DMS79 treated with DMSO at 0.1 percent for 48 hours (cell line): ENCODE measurements around the gene POLE2.
"Not testable (repeated sequence)": the region's sequence is repeated elsewhere in the genome, so short reads cannot be mapped to it uniquely, and the experiment has no call there.

Experiments
- DNase-seq: peaks from one replicate; lab custom pipeline; 2025; lab: John Stamatoyannopoulos, UW

Gene POLE2

DNA sequence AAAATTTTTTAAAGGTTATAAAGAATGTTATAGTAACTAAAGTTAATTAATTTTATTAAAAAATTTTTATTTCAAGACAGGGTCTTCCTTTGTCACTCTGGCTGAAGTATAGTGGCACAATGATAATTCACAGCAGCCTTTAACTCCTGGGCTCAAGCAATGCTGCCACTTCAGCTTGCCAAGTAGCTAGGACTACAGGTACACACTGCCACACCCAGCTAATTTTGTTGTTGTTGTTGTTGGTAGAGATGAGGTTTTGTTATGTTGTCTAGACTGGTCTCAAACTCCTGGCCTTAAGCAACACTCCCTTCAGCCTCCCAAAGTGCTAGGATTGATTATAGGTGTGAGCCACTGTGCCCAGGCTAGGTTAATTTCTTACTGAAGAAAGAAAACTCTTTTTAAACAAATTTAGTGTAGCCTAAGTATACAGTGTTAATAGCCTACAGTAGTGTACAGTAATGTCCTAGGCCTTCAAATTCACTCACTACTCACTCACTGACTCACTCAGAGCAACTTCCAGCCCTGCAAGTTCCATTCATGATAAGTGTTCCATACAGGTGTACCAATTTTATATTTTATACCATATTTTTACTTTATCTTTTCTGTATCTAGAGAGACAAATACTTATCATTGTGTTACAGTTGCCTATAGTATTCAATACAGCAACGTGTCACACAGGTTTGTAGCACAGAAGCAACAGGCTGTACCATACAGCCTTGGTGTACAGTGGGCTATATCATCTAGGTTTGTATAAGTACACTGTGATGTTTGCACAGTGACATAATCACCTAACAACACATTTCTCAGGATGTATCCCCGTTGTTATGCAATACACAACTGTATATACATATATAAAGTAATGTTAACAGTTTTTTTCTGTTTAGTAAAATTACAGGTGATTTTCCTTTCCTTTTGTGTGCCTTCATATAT, 28.2 kb downstream of the POLE2 start:
- DNase-seq, result no peak

DNA sequence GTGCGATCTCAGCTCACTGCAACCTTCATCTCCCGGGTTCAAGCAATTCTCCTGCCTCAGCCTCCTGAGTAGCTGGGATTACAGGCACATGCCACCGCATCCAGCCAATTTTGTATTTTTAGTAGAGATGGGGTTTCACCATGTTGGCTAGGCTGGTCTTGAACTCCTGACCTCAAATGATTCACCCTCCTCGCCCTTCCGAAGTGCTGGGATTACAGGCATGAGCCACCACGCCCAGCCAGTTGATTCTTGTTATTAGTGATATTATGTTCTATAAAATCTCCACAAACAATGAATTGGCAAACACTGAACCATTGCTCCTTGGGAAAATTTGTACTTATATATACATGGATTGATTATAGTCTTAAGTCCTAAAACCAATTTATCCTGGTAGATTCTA, 30.5 kb downstream of the POLE2 start:
- DNase-seq, result not testable (repeated sequence)

DNA sequence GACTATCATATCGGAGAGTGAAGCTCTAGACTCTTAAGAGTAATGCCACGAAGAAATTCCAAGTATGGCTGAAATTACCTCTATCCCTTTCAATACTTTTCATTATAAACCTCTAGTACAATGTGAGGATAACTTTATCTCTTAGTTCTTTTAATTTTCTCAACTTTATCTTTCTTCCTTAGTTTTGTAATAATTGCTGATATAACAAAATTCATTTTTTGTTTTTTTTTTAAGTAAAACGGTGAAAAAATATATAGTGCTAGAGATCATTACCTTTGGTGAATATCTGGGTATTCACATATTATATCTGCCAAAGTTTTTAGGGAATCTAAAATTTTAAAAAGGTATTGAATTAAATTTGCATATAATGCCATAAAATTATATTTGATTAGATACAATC, 33.5 kb downstream of the POLE2 start:
- no peak for DNase-seq

GRCh38 chr14:49653508-49653907, 34.5 kb downstream of the POLE2 start:
- DNase-seq, result no peak

- DNase-seq, result no peak
These were observed 45.9 kb downstream of the POLE2 start for GRCh38 chr14:49642163-49642562.

GRCh38 chr14:49641697-49642129, 46.3 kb downstream of the POLE2 start:
- no peak for DNase-seq

DNA sequence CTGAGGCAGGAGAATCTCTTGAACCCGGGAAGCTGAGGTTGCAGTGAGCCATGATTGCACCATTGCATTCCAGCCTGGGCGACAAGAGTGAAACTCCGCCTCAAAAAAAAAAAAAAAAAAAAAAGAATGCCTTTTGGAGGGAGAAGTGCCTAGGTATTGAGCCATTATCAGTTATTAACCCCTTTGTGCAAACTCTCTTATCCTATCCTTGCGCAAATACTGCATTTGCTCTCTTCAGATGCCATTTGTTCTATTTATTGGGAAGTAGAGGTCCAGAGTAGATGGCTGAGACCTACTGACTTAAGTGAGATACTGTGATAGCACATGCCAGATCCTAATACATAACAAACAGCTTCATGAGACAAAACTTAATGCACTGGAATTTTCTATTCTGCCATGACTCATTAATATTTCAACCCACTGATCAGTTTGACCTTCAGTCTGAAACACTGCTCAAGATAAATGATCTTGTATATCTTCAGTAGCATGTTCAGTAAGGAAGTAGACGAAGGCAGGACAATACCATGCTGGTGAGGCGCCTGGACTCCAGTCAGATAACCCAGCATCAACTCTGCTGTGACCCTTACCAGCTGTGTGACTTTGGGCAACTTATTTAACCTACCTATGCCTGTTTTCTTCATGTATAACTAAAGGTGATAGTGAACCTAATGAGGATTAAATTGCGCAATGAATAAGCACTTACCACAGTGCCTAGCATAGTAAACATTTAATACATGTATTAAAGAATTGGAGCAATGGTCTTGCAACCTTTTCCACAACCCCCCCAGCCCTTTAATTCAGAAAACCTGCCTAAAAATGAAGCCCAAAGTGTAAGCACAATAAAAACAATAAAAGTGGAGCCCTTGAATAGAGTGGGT, 47.2 kb downstream of the POLE2 start:
- DNase-seq, result no peak

- DNase-seq, result no peak
These were observed 50.4 kb downstream of the POLE2 start for GRCh38 chr14:49637534-49638078.

GRCh38 chr14:49636866-49637265, 51.1 kb downstream of the POLE2 start:
- DNase-seq, result no peak

DNA sequence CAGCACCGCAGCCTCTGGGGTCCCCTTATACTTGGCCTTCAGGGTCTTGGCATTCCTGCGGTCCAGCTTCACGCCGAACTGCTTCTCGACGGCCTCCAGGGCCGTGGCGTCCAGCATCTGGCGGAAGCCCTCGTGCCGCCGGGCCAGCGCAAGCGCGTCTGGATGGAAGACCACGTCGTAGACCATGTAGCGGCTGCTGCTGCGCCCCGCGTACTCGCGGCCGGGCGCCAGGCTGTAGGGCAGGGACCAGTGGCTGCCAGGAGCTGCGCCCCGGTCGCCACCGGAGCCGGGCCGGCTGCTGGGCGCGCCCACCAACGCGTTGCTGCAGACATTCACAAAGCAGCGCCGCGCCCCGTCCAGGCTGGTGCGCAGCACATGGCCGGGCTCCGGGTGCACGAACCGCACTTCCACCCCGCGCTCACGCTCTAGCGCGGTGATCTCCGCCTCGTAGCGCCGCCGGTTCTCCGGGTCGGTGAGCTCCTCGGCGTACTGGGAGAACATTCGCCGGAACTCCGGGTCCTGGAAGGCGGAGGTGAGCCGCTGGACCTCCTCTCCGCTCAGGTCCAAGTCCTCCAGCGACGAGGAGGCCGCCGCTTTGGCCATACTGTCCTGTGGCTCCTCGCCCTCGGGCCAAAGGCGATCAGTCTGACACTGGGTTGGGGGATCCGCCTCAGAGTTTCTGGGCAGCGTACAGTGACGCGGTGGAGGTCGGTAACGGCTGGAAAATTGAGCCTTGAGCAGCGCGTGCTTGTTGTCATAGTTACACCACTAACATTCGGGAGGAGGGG, 53.3 kb downstream of the POLE2 start, which contains the start of gene DNAAF2:
Gene DNAAF2 (minus strand): TSS at position 698 of the 788 bp plus-strand sequence. CDS start 95 bp downstream, at position 603.
- DNase-seq, result peak; percentile 69

DNA sequence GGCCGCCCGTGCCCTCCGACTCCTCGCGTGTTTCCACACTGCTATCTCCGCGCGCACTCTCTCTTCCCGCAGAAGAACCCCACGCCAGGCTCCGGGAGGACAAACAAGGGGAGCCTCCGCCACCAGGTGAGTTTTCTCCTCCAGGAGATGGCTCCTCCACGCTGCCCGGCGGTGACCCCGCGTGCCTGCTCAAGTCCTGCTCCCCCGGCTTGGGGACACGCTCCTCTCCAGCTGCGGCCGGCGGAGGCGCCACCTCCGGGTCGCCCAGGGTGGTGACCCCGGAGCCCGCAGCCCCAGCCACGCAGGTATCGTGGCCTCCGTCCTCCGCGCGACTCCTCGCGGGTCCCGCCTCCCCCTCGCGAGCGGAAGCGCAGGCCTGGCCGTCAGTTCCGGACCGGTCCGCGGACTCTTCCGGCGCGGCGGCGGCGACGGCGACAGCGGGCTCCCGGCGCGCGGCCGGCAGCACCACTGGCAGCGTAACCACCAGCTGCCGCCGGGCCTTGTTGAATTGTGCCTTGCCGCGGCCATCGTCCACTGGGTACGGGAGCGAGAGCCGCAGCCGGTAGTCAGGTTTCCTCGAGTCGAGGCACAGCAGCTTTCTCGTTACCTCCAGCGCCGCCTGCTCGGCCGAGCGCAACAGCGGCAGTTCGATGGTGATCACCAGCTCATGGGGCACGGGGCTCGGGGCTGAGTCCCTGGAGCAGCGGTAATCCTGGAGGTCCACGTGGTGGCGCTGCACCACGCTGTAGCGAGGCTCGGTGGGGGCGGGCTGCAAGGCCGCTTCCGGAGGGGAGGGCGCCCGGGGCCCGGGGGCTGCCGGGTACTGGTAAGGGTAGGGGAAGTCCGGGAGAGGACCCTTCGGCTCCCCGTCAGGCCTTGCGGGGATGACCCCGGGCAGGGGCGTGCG, 54.1 kb downstream of the POLE2 start:
- DNase-seq, result peak; percentile 96

DNA sequence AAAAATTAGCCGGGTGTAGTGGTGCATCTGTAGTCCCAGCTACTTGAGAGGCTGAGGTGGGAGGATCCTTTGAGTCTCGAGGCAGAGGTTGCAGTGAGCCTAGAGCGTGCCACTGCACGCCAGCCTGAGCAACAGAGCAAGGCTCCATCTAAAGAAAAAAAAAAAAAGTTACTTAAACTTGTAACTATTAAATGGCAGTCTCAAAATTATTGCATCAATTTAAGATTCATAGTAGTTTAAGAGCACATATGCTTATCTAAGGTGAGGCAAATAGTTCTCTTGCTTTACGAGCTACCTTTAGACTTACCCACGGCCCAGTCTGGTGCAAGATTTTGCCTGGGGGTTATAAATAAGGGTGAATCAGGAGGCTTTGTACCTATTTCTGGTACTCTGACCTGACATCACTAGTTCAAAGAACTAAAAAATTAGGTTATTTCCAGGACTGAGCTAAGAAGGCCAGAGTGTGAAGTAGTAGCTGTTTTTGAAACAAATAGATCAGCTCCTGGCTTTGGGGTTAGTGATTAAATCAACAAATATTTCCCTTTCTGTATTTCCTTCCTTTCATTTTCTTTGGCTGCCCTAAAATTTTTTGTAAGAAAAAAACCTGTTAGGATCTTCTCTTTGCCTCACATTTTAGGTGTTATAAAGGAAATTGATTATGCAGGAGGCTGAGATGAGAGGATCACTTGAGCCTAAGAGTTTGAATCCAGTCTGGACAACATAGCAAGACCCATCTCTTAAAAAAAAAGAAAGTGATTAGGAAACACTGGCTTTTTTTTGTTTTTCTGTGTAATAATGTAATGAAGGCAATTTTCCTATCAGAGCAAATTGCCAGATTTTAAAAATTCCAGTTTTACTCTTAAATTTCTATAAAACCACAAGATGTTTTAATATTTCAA, 63.8 kb downstream of the POLE2 start:
- no peak for DNase-seq

GRCh38 chr14:49623387-49623786, 64.6 kb downstream of the POLE2 start:
- DNase-seq, result no peak

- DNase-seq, result no peak
These were observed 65.9 kb downstream of the POLE2 start for GRCh38 chr14:49622022-49622607.

DNA sequence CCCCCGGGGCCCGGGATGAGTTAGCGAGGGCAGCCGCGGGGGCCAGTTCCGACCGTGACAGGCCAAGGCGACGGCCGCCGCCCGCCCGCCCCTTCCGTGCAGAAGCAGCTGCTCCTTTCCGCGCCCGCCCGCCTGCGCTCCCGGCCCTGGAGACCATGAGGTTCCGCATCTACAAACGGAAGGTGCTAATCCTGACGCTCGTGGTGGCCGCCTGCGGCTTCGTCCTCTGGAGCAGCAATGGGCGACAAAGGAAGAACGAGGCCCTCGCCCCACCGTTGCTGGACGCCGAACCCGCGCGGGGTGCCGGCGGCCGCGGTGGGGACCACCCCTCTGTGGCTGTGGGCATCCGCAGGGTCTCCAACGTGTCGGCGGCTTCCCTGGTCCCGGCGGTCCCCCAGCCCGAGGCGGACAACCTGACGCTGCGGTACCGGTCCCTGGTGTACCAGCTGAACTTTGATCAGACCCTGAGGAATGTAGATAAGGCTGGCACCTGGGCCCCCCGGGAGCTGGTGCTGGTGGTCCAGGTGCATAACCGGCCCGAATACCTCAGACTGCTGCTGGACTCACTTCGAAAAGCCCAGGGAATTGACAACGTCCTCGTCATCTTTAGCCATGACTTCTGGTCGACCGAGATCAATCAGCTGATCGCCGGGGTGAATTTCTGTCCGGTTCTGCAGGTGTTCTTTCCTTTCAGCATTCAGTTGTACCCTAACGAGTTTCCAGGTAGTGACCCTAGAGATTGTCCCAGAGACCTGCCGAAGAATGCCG, 66.7 kb downstream of the POLE2 start:
- DNase-seq, result peak; percentile 72

DNA sequence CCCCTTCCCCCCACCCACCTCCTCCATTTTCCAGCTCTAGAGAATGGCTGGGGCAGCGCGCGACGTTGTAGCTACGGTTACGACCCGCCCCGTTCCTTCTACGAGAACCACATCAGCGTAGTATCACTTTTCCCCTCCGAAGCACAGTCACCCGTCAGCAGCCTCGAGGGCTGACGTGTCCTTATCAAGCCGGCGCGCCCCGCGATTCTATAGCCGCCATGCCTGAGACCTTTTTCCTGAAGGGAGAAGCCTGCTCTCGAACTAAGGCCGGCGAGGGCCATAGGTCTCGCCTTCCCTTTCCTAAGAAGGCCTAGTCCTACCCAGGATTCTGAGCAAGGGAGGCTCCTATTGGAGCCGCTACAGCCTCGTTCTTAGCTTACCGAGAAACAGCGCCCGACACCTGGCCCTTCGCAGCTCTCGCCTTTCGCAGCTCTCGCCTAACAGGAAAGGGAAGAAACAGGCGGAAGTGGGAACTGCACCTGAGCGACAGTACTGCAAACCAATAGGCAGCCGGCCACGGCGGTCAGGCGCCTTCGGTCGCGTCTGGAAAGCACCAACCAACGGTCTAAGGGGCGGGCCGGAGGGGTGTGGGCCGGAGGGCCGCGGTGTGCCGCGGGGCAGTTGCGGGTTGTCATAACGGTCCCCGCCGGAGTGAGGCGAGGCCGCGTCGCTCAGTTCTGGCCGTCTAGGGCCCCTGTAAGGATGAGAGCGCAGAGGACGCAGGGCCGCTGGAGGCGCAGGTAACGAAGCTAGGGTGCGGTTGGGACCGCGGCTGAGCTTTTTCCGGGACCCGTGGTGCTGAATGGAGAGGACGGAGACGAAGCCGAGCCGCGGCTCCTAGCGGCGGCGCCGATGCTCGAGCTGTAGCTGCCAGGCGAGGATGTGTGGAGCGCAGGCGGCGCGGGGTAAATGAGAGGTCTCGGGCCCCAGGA, 67.6 kb downstream of the POLE2 start, which contains the start of the genes MGAT2 and RPL36AL:
Gene MGAT2 (plus strand): TSS at position 618 of the 932 bp plus-strand sequence. CDS start 470 bp downstream, outside the sequence.
Gene RPL36AL (minus strand): TSS at position 445 of the 932 bp plus-strand sequence. CDS start 1,522 bp downstream, outside the sequence.
- DNase-seq, result peak; percentile 99

- DNase-seq, result no peak
These were observed 68.3 kb downstream of the POLE2 start for GRCh38 chr14:49619730-49620129.
